ENCODE measurements around the gene NUP50. TPM values are rescaled to one million over a fixed set of nuclear protein-coding genes. Genes with fewer than 3 reads are reported as not detected.

NUP50 gene, protein sequence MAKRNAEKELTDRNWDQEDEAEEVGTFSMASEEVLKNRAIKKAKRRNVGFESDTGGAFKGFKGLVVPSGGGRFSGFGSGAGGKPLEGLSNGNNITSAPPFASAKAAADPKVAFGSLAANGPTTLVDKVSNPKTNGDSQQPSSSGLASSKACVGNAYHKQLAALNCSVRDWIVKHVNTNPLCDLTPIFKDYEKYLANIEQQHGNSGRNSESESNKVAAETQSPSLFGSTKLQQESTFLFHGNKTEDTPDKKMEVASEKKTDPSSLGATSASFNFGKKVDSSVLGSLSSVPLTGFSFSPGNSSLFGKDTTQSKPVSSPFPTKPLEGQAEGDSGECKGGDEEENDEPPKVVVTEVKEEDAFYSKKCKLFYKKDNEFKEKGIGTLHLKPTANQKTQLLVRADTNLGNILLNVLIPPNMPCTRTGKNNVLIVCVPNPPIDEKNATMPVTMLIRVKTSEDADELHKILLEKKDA
- 10 to 100 TPM; 45.0 to 61.4 (median 53.4) TPM for polyA plus RNA-seq (ENCODE audit: insufficient read length in 4 of 4)

DNA sequence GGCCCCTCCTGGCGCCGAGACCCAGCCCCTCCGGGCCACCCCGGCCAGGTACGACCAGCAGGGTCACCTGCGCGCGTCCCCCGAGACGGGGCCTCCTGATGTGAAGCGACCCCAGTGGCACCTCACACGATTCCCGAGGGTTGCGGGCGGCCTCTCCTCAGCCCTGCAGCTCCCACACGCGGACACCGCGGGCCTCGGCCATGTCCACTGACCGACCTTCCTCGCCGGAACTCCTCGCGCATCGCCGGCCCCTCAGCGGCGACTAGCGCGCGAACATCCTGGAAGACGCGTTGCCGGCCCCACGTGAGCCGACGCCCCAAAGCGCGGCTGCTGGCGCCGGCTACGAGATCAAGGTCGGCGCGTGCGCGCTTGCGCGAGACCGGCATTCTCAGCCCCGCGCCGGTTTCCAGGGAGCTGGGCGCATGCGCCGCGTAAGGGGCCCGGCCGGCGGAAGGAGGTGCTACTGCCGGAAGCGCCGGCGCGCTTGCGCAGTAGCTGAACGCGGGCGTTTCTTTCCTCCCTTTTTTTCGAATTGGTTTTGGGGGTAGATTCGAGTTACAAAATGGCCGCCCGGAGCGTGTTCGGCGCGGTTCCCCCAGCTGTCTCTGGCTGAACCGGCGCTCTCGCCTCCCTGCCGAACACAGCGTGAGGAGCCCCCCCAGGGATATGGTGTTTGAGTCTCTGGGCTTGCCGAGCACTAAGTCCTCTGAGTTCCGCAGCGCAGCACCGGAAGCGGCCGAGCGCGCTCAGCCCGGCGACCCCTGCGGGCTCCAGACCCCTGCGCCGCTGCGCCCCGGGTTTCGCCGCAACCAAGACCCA lies at the start of gene NUP50:
Gene NUP50 (plus strand): TSS at position 475 of the 819 bp plus-strand sequence. CDS start 4,253 bp downstream, outside the sequence.
- DNase-seq (ENCODE audit: low read depth in 4 of 4, low spot score in 2 of 4) = peak; percentile 79 to 93 (median 89)

DNA sequence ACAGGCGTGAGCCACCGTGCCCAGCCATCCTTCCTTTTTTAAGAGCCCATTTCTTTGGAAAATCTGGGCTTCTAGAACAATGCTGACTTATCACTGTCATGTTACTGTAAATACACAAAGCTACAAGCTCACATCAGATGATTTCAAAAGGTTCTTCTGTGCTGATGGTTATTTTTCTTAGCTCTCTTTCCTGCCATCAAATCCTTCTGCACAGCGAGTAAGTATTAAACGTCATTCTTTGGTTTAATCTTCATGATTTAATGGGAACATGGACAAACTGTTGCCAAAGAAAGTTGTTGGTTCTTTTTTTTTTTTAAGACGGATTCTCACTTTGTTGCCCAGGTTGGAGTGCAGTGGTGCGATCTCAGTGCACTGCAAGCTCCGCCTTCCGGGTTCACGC lies 43.3 kb upstream of the NUP50 start:
- DNase-seq (ENCODE audit: low read depth in 4 of 4, low spot score in 2 of 4) = no peak

DNA sequence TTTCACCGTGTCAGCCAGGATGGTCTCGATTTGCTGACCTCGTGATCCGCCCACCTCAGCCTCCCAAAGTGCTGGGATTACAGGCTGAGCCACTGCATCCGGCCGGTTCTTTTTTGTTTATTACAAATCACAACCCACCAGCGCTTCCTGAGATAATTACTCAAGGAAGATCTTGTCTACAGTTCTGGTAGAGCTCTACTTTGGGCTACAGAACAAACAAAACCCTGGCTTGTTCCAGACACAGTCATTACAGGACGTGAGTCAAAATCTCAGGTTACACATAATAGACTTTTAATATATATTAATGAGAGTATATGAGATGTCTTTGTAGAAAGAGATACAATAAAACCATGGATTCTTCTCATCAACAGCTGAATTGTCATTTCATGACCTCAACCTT lies 42.8 kb upstream of the NUP50 start:
- no peak for DNase-seq (ENCODE audit: low read depth in 4 of 4, low spot score in 2 of 4)

DNA sequence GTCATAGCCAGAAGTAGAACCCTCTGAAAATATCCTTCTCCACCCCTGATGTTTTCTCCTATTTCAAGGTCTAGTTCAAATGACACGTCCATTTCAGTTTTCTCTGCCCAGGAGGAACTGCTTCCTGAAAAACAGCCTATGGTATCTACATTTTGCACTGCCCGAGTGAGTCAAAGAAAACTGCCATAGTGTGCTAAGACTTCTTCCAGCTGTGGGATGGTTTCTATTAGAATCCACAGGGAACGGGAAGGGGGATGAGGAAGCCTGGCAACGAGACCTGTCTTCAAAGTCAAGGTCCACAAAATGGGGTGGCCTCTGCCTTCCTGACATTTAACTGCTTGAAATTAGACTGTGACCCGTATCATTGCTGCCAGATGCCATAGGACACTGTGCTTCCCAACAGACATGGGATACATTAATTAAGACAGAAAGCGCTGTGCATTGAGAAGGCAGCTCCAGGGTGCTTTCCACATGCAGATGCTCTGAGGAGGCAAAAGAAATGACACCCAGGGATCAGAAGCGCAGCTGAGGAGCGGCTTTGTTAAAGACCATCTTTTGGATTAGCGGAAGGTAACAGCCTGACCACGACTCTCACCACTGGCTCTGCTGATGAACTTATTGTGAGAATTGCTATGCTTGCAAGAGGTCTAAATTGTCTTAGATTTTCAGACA lies 39.4 kb upstream of the NUP50 start:
- no peak for DNase-seq (ENCODE audit: low read depth in 4 of 4, low spot score in 2 of 4)

DNA sequence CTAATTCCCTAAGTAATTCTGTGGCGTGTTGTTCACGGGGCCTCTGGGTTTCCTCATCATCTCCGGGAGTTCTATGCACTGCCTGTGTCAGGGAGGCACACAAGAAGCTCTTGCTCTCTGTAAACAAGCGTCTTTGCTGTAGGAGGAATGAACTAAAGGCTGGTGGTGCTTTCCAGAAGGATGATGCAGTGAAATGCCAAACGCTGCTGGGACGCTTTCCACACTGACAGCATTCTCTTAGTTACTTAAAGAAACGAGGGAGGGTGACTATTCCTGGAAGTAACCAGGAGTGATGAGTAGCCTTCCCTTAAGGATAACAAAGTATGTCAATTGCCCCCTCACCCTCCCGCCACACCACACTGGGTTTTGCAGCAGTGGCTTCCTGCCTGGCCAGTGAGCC lies 38.5 kb upstream of the NUP50 start:
- no peak for DNase-seq (ENCODE audit: low read depth in 4 of 4, low spot score in 2 of 4)

DNA sequence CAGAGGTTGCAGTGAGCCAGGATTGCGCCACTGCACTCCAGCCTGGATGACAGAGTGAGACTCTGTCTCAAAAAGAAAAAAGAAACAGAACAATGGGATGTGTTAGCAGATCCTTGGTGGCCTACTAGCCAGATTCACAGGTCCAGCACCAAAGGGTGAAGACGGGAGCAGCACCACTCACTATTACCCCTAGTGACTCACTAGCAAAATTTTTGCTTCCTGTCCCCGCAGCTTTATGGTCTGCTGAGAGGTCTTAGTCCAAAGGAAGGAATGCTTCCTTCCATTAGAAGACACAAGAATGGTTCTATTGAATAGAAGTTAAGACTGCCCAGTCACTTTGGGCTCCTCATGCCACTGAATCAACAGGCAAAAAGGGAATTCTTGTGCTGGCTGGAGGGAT lies 35.9 kb upstream of the NUP50 start:
- DNase-seq (ENCODE audit: low read depth in 4 of 4, low spot score in 2 of 4) = no peak

DNA sequence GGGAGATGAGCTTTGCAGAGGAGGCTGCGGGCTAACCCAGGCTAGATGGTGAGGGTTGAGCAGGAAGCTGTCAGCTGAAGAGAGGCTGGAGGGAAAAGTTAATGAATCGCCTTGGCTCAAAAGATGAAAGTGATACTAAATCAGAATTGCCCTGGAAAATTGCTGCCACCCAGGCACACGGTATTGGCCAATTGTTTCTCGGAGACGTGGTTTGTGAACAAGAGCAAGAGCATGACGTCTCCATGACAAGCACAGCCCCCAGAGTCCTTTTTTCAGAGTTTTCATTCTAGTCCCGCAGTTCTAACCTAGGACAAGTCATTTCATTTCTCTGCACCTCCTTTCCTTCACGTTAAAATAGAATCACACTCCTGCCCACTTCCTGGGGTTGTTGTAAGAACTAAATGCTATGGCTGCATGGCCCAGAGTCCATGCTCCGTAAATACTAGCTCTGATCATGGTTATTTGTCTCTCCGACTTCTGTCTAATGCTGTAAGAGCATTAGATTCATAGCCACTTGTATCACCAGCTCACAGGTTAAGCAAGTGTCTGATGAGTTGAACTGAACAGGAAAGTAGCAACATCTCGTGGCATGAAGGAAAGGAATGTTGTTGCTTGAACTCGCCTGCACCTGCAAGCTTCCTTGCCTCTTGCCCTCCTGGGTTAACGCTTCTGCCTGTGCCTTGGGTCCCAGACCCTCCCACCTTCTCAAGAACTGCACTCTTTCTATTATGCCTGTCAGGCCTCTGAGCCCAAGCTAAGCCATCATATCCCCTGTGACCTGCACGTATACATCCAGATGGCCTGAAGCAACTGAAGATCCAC lies 33.8 kb upstream of the NUP50 start:
- no peak for DNase-seq (ENCODE audit: low read depth in 4 of 4, low spot score in 2 of 4)

DNA sequence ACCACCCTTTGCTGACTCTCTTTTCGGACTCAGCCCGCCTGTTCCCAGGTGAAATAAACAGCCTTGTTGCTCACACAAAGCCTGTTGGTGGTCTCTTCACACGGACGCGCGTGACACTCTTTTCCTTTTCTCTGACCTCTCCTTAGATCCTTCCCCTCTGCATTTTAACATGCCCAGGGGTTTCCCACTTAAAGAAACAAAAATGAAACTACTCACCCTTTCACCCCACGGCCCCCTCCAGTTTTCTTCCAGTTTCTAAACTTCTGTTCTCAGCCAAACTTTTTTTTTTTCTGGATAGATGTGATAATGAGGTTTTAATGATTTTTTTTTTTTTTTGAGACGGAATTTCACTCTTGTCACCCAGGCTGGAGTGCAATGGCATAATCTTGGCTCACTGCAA lies 32.8 kb upstream of the NUP50 start:
- no peak for DNase-seq (ENCODE audit: low read depth in 4 of 4, low spot score in 2 of 4)

DNA sequence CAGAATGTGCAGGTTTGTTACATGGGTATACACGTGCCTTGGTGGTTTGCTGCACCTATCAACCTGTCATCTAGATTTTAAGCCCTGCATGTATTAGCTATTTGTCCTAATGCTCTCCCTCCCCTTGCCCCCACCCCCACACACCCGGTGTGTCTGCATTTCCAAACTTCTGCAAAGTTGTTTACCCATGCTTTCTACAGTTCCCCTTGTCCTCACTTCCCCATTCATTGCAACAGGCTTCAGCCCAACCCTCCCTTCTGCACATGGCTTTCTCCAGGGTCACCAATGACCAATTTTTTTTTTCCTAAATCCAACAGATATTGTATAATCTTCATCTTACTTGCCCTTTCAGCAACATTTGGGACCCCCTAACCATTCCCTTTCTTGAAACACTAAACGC lies 32.0 kb upstream of the NUP50 start:
- DNase-seq (ENCODE audit: low read depth in 4 of 4, low spot score in 2 of 4) = no peak

DNA sequence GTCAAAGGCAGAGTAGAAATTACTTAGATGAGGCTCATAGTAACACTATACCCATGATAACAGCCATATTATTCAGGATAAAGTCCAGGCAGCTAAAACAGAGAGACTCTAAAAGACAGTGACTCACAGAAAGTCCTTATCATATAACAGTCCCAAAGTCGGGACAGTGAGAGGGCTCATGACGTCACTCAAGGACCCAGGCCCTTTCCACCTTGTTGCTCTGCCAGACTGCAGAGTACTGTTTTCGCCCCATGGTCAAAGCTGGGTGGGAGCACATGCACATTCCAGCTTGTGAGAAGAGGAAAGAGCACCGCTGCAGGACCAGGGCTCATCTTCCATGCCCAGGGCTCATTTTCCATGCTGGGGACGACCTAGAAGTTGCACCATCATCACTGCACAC lies 29.4 kb upstream of the NUP50 start:
- DNase-seq (ENCODE audit: low read depth in 4 of 4, low spot score in 2 of 4) = no peak

DNA sequence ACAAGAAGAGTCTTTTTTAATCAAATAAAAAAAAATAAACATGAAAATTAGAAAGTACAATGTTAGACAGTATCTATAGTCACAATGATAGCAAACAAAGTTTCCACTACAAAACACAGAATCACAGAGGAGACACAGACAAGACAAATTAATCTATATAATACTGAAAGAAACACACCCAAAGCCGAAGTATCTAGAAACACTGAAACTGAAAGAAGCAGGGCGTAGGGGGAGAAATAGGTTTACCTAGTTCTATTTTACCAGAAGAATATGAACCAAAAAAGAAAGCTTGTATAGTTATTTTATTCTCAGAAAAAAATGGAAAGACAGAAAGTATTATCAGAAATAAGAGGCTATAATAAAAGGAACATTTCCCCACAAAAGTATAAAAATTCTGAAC lies 27.1 kb upstream of the NUP50 start:
- no peak for DNase-seq (ENCODE audit: low read depth in 4 of 4, low spot score in 2 of 4)

DNA sequence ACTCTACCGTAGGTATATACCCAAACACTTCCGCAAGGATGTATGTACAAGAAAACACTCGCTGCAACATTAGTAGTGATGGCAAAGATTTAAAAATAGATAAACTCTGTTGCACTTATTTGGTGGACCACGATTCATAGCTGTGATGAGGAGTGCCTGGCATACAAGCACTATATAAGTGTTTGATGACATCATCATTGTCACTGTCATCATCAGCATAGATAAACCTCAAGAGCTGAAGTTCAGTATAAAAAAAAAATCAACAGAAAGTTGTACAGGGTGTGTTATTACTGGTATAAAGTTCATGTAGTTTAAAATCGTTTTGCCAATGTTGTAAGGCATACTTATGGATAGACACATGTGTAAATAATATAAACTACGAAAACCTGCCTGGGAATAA lies 24.0 kb upstream of the NUP50 start:
- no peak for DNase-seq (ENCODE audit: low read depth in 4 of 4, low spot score in 2 of 4)

DNA sequence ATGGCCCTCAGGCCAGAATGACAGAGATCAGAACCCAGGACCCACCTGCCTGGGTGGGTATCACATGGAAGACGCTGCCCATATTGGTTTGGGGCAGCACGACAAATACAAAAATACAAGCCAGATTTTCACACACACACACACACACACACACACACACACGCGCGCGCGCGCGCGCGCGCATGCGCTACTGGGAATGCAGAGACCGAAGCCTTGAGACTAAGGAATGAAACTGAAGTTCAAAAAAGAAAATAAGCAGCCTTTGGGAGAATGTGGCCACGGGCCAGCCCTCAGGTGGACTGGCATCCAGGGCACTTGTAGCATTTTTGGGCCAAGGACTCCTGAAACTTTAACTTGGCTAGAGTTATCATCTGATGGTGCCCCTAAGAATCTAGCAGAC lies 21.3 kb upstream of the NUP50 start:
- no peak for DNase-seq (ENCODE audit: low read depth in 4 of 4, low spot score in 2 of 4)

DNA sequence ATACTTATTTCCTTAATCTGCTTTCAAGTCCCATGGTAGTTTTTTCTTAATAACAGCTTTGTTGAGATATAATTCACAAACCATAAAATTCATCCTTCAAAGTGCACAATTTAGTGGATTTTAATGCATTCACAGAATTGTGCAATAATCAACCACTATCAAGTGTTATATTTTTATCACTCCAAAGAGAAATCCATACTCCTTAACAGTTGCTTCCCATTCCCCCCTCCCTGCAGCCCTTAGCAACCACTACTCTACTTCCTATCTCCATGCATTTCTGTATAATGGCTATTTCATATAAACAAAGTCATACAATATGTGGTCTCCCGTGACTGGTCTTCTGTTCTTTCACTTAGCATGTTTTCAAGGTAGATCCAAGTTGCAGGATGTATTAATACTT lies 18.8 kb upstream of the NUP50 start:
- DNase-seq (ENCODE audit: low read depth in 4 of 4, low spot score in 2 of 4) = no peak

DNA sequence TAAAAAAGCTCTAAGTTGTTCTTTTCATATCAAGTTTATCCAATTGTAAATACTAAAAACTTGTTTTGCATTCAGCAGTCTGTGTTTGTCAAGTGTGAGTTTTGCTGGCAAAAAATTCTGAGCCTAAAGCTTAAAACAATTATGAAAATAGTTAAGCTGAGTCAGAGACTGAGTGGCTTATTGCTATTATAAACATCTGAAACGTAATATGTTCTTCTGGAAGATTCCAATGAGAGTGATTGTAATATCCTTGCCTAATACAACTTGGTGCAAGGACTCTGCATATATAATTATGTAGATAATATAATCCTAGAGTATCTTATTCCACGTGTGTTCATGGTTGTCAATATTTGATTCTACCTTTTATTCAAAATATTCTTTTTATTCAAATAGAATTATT lies 14.1 kb upstream of the NUP50 start:
- DNase-seq (ENCODE audit: low read depth in 4 of 4, low spot score in 2 of 4) = no peak

DNA sequence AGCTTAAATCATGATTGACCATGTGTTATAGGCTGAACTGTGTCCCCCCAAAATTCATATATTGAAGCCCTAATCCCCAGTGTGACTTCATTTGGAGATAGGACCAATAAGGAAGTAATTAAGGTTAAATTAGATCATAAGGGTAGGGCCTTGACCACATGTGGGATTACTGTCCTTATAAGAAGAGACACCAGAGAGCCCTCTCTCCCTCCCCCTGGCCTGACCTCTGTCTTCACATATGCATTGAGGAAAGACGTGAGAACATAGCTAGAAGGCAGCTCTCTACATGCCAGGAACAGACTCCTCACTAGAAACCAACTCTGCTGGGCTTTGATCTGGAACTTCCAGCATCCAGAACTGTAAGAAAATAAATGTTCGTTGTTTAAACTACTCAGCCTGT lies 13.6 kb upstream of the NUP50 start:
- no peak for DNase-seq (ENCODE audit: low read depth in 4 of 4, low spot score in 2 of 4)

DNA sequence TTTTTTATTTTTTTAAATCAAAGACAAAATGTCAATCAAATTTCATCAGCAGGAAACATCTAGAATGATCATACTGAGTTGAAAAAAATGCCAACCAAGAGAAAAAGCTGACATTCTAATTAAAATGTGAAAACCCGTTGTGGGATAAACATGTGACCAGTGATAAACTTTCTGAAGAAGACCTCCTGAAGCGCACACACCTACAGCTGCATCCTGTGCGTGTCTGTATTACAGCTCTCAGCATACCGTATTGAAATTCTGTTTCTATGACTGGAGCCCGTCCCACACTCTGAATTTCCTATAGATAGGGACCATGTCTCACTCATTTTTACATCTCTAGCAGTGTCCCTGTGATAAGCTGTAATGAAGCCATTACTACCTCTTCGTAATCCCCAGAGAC lies 12.2 kb upstream of the NUP50 start:
- no peak for DNase-seq (ENCODE audit: low read depth in 4 of 4, low spot score in 2 of 4)

DNA sequence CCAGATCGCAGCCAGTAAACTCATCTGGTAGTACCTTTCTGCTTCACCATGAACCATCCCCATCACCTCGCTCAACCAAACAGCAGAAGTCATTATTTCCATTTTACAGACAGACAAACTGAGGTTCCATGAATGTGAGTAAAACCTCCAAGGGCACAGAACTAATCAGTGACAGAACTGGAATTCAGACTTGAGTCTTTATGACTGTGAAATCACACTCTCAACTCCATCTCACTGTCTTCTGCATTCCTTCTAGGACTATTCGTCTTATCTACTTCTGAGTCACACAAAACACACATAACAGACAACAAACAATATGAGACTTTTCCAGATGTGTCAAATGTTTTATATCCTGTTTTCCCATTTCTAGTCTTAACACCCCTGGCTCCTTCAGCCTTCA lies 9.3 kb upstream of the NUP50 start:
- DNase-seq (ENCODE audit: low read depth in 4 of 4, low spot score in 2 of 4) = no peak

DNA sequence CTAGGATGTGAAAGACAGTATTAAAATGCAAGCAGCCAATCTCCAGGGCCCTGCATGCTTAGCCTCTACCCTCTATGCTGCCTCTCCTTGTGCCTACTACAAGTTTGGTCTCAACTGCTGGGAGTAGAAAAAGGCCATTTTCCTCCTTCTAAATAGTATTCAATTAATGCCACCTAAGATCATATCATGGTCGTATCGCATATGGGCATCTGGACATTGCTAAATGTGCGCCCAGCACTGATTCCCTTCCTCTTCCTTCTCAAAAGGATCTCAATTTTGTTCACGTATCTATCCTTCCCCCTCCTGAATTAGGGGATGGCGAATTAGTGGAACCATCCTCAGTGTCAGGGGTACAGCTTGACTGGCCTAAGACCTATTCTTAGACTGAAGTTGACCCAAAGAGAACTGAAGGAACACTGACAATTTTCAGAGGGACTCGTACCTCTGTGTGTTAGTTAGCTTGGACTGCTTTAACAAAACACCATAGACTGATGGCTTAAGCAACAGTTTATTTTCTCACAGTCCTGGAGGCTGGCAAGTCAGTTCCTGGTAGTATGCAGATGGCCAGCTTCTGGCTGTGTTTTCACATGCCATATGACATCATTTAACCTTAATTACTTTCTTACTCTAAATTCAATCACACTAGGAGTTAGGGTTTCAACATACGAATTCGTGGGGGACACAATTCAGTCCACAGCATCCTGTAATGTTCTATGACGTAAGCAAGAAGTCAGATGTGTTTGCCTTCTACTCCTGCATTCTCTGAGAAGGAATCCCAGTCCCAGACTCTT lies 8.5 kb upstream of the NUP50 start:
- no peak for DNase-seq (ENCODE audit: low read depth in 4 of 4, low spot score in 2 of 4)

DNA sequence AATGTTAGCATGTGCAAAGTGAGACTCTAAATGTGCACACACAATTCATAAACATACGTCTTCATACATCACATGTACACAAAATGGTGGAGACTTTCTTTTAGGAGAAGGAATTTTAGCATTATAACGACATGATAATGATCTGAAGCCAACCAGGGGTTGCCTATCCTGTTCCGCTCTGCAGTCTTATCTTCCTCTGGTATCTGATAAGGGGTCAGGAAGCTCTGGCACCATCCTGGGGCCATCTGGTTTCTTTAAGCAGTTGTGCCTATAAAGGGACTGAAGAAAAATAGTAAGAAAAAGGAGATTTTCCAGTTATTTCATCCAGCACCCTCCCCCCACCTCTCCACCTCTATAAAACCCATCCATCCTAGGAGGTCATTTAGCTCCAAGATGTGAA lies 5.8 kb upstream of the NUP50 start:
- no peak for DNase-seq (ENCODE audit: low read depth in 4 of 4, low spot score in 2 of 4)

Measured in left renal cortex interstitium (tissue), 4 donors.